SK-N-SH treated with all-trans-retinoic acid at 6 μM for 48 hours (cell line): Measurements from ENCODE around the gene LRCOL1.

Experiments
- ATAC-seq: fragments of 200-7000 bp; cut with Tn5 transposase; 3 replicates; pipeline ENCODE4 v1.9.1; 2020; ENCODE audit warnings: mild to moderate bottlenecking, moderate library complexity
- ARNTL ChIP-seq: fragments of 450-650 bp; formaldehyde crosslinking; IDR thresholded peaks from 2 replicates; pipeline ENCODE4 v1.5.0; 2020; ENCODE audit warnings: low read depth, mild to moderate bottlenecking, moderate library complexity, borderline replicate concordance
- BACH2 ChIP-seq: fragments of 250-450 bp; sonication (Bioruptor Pico); IDR thresholded peaks from 2 replicates; pipeline ENCODE4 v1.9.0; 2021; ENCODE audit warnings: mild to moderate bottlenecking, borderline replicate concordance
- CSDC2 ChIP-seq: fragments of 250-450 bp; sonication (Bioruptor Pico); IDR thresholded peaks from 2 replicates; pipeline ENCODE4 v1.5.0; 2020; ENCODE audit warnings: mild to moderate bottlenecking, moderate library complexity
- ESRRG ChIP-seq: fragments of 250-450 bp; sonication (Bioruptor Pico); IDR thresholded peaks from 2 replicates; pipeline ENCODE4 v1.6.1; 2021; ENCODE audit warnings: mild to moderate bottlenecking
- GLIS3 ChIP-seq: fragments of 250-450 bp; sonication (Bioruptor Pico); IDR thresholded peaks from 2 replicates; pipeline ENCODE4 v1.5.0; 2020; ENCODE audit warnings: mild to moderate bottlenecking, moderate library complexity
- ISL1 ChIP-seq: fragments of 250-450 bp; sonication (Bioruptor Pico); IDR thresholded peaks from 2 replicates; pipeline ENCODE4 v2.1.2; 2022; ENCODE audit warnings: mild to moderate bottlenecking, moderate library complexity
- OSR1 ChIP-seq: fragments of 250-450 bp; sonication (Bioruptor Pico); IDR thresholded peaks from 2 replicates; pipeline ENCODE4 v1.8.0; 2022; ENCODE audit warnings: moderate library complexity, mild to moderate bottlenecking, inconsistent platforms
- PPARA ChIP-seq: fragments of 250-450 bp; sonication (Bioruptor Pico); IDR thresholded peaks from 2 replicates; pipeline ENCODE4 v1.5.0; 2020; ENCODE audit warnings: mild to moderate bottlenecking, borderline replicate concordance
- RARB ChIP-seq: fragments of 250-450 bp; sonication (Bioruptor Pico); IDR thresholded peaks from 2 replicates; pipeline ENCODE4 v1.8.0; 2021; ENCODE audit warnings: mild to moderate bottlenecking, moderate library complexity
- SNAI2 ChIP-seq: fragments of 250-450 bp; sonication (Bioruptor Pico); IDR thresholded peaks from 2 replicates; pipeline ENCODE4 v1.5.0; 2020; ENCODE audit warnings: mild to moderate bottlenecking, moderate library complexity
- TCF4 ChIP-seq: fragments of 250-450 bp; sonication (Bioruptor Pico); IDR thresholded peaks from 2 replicates; pipeline ENCODE4 v1.8.0; 2021; ENCODE audit warnings: mild to moderate bottlenecking, moderate library complexity, borderline replicate concordance
- TOX ChIP-seq: fragments of 250-450 bp; sonication (Bioruptor Pico); IDR thresholded peaks from 2 replicates; pipeline ENCODE4 v1.8.0; 2021; ENCODE audit warnings: mild to moderate bottlenecking, moderate library complexity, borderline replicate concordance
- ZC3H10 ChIP-seq: fragments of 250-450 bp; sonication (Bioruptor Pico); IDR thresholded peaks from 2 replicates; pipeline ENCODE4 v1.5.1; 2021; ENCODE audit warnings: mild to moderate bottlenecking, moderate library complexity
- ZFP30 ChIP-seq: fragments of 450-650 bp; formaldehyde crosslinking; IDR thresholded peaks from 2 replicates; pipeline ENCODE4 v1.5.0; 2022; ENCODE audit warnings: mild to moderate bottlenecking, moderate library complexity
- ZNF565 ChIP-seq: fragments of 450-650 bp; formaldehyde crosslinking; conservative IDR thresholded peaks from 2 replicates; pipeline ENCODE4 v1.5.0; 2020; ENCODE audit warnings: low read depth, mild to moderate bottlenecking, moderate library complexity
- ZNF70 ChIP-seq: fragments of 450-650 bp; formaldehyde crosslinking; IDR thresholded peaks from 2 replicates; pipeline ENCODE4 v1.5.0; 2020; ENCODE audit warnings: mild to moderate bottlenecking, moderate library complexity
- TF ChIP-seq, protein P1 (sequence below): fragments of 250-450 bp; sonication (Bioruptor Pico); IDR thresholded peaks from 2 replicates; pipeline ENCODE4 v1.8.0; 2021; ENCODE audit warnings: low read depth, mild to moderate bottlenecking, moderate library complexity, borderline replicate concordance
- TF ChIP-seq, protein P2 (sequence below): fragments of 250-450 bp; sonication (Bioruptor Pico); IDR thresholded peaks from 2 replicates; pipeline ENCODE4 v1.5.0; 2020; ENCODE audit warnings: mild to moderate bottlenecking, moderate library complexity
- TF ChIP-seq, protein P3 (sequence below): fragments of 250-450 bp; sonication (Bioruptor Pico); IDR thresholded peaks from 2 replicates; pipeline ENCODE4 v1.5.1; 2021; ENCODE audit warnings: mild to moderate bottlenecking, moderate library complexity
- TF ChIP-seq, protein P4 (sequence below): fragments of 250-450 bp; sonication (Bioruptor Pico); IDR thresholded peaks from 2 replicates; pipeline ENCODE4 v1.8.0; 2020; ENCODE audit warnings: mild to moderate bottlenecking, moderate library complexity, borderline replicate concordance

Gene LRCOL1

DNA sequence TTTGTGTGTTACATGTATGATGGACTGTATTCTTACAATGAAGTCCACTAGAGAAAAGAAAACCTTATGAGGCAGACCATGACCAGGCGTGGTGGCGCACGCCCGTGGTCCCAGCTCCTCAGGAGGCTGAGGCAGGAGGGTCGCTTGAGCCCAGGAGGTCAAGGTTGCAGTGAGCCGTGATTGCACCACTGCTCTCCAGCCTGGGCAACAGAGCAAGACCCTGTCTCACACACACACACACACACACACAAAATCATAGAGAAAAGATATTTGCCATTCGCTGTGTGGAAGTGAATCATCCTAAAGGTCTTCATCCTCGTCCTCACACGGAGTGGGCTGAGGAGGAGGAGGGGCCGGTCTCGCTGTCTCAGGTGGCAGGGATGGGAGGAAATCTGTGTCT lies 32.3 kb downstream of the LRCOL1 start:
- TF ChIP-seq TOX (CRISPR knock-in tag) (no peak), OSR1 (CRISPR knock-in tag) (no peak), BACH2 (CRISPR knock-in tag) (no peak), ZC3H10 (CRISPR knock-in tag) (no peak), PPARA (CRISPR knock-in tag) (no peak), ARNTL (no peak), ZFP30 (CRISPR knock-in tag) (no peak), CSDC2 (CRISPR knock-in tag) (no peak)
- TF ChIP-seq, protein P1, sequence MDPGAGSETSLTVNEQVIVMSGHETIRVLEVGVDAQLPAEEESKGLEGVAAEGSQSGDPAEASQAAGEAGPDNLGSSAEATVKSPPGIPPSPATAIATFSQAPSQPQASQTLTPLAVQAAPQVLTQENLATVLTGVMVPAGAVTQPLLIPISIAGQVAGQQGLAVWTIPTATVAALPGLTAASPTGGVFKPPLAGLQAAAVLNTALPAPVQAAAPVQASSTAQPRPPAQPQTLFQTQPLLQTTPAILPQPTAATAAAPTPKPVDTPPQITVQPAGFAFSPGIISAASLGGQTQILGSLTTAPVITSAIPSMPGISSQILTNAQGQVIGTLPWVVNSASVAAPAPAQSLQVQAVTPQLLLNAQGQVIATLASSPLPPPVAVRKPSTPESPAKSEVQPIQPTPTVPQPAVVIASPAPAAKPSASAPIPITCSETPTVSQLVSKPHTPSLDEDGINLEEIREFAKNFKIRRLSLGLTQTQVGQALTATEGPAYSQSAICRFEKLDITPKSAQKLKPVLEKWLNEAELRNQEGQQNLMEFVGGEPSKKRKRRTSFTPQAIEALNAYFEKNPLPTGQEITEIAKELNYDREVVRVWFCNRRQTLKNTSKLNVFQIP (CRISPR knock-in tag) = no peak
- TF ChIP-seq, protein P2, sequence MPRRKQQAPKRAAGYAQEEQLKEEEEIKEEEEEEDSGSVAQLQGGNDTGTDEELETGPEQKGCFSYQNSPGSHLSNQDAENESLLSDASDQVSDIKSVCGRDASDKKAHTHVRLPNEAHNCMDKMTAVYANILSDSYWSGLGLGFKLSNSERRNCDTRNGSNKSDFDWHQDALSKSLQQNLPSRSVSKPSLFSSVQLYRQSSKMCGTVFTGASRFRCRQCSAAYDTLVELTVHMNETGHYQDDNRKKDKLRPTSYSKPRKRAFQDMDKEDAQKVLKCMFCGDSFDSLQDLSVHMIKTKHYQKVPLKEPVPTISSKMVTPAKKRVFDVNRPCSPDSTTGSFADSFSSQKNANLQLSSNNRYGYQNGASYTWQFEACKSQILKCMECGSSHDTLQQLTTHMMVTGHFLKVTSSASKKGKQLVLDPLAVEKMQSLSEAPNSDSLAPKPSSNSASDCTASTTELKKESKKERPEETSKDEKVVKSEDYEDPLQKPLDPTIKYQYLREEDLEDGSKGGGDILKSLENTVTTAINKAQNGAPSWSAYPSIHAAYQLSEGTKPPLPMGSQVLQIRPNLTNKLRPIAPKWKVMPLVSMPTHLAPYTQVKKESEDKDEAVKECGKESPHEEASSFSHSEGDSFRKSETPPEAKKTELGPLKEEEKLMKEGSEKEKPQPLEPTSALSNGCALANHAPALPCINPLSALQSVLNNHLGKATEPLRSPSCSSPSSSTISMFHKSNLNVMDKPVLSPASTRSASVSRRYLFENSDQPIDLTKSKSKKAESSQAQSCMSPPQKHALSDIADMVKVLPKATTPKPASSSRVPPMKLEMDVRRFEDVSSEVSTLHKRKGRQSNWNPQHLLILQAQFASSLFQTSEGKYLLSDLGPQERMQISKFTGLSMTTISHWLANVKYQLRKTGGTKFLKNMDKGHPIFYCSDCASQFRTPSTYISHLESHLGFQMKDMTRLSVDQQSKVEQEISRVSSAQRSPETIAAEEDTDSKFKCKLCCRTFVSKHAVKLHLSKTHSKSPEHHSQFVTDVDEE = no peak
- no peak for ATAC-seq

DNA sequence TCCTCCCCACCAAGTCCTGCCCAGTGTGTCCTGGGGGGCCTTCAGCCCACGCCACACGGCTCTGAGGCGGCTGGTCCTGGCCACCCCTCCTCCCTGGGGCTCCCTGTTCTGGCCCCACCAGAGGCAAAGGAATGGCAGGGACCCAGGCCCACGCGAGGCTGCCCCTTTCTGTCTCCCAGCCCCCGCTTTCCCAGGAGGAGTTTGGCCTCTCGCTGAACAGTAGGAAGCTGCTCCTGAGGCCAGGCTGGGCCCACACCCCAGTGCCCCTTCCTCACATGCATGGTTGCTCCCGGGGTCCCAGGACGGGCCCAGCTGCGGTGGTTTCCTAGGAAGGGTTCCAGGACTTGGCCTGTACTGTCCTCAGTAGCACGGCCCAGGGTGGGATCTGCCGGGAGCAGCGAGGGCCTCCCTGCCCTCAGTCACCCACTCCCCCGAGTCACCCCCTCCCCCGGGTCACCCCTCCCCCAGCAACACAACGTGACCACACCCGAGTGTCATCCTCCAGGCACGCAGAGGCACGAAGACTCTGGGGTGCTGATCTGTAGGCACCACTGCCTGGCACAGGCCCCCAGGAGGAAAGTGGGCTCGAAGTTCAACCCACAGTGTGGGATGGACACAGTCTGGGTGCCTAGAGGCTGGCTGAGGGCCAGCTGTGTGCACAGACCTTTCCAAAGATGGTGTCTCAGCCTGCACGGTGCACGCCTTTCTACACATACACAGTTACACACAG lies 33.0 kb downstream of the LRCOL1 start:
- TF ChIP-seq RARB (CRISPR knock-in tag) (no peak), BACH2 (CRISPR knock-in tag) (no peak), ESRRG (CRISPR knock-in tag) (no peak), PPARA (CRISPR knock-in tag) (no peak), ZC3H10 (CRISPR knock-in tag) (no peak), GLIS3 (no peak), ZFP30 (CRISPR knock-in tag) (no peak), ZNF70 (no peak), TOX (CRISPR knock-in tag) (no peak), SNAI2 (no peak), OSR1 (CRISPR knock-in tag) (no peak), ISL1 (CRISPR knock-in tag) (no peak), ZNF565 (no peak), TCF4 (no peak), ARNTL (no peak)
- TF ChIP-seq, protein P1 (CRISPR knock-in tag) = no peak
- TF ChIP-seq, protein P3, sequence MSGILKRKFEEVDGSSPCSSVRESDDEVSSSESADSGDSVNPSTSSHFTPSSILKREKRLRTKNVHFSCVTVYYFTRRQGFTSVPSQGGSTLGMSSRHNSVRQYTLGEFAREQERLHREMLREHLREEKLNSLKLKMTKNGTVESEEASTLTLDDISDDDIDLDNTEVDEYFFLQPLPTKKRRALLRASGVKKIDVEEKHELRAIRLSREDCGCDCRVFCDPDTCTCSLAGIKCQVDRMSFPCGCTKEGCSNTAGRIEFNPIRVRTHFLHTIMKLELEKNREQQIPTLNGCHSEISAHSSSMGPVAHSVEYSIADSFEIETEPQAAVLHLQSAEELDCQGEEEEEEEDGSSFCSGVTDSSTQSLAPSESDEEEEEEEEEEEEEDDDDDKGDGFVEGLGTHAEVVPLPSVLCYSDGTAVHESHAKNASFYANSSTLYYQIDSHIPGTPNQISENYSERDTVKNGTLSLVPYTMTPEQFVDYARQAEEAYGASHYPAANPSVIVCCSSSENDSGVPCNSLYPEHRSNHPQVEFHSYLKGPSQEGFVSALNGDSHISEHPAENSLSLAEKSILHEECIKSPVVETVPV (CRISPR knock-in tag) = no peak
- TF ChIP-seq, protein P4, sequence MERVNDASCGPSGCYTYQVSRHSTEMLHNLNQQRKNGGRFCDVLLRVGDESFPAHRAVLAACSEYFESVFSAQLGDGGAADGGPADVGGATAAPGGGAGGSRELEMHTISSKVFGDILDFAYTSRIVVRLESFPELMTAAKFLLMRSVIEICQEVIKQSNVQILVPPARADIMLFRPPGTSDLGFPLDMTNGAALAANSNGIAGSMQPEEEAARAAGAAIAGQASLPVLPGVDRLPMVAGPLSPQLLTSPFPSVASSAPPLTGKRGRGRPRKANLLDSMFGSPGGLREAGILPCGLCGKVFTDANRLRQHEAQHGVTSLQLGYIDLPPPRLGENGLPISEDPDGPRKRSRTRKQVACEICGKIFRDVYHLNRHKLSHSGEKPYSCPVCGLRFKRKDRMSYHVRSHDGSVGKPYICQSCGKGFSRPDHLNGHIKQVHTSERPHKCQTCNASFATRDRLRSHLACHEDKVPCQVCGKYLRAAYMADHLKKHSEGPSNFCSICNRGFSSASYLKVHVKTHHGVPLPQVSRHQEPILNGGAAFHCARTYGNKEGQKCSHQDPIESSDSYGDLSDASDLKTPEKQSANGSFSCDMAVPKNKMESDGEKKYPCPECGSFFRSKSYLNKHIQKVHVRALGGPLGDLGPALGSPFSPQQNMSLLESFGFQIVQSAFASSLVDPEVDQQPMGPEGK (CRISPR knock-in tag) = no peak
- TF ChIP-seq, protein P2 = no peak
- ATAC-seq = no peak
